ENCODE data around the gene BCAS1.

DNA sequence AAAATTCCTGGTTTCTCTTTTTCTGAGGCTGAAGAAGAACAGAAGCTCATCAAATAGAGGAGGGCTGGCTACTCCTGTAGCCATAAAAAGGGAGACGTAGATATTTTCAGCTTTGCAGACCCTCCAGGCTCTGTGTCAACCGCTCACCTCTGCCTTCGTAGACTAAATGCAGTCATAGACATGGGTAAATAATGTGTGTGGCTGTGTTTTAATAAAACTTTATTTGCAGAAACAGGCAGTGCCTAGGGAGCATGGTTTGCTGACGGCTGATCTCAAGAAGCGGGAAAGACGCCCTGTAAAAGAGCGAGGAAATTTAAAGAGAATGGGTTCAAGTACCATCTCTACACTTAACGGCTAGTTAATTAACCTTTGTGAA, 171.8 kb downstream of the BCAS1 start:
- no peak for TF ChIP-seq POLR2A (IDR thresholded peaks at IDR 0.05)
- TF ChIP-seq, protein P1, sequence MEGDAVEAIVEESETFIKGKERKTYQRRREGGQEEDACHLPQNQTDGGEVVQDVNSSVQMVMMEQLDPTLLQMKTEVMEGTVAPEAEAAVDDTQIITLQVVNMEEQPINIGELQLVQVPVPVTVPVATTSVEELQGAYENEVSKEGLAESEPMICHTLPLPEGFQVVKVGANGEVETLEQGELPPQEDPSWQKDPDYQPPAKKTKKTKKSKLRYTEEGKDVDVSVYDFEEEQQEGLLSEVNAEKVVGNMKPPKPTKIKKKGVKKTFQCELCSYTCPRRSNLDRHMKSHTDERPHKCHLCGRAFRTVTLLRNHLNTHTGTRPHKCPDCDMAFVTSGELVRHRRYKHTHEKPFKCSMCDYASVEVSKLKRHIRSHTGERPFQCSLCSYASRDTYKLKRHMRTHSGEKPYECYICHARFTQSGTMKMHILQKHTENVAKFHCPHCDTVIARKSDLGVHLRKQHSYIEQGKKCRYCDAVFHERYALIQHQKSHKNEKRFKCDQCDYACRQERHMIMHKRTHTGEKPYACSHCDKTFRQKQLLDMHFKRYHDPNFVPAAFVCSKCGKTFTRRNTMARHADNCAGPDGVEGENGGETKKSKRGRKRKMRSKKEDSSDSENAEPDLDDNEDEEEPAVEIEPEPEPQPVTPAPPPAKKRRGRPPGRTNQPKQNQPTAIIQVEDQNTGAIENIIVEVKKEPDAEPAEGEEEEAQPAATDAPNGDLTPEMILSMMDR (IDR thresholded peaks at IDR 0.05), result no peak
